ENCODE measurements around the gene TBPL1. TPM values are rescaled to one million over a fixed set of nuclear protein-coding genes. Genes with fewer than 3 reads are reported as not detected.

The TBPL1 gene
- total RNA-seq, 4 donors from 2014 or later: 4.5 to 8.0 (median 6.0) TPM

DNA sequence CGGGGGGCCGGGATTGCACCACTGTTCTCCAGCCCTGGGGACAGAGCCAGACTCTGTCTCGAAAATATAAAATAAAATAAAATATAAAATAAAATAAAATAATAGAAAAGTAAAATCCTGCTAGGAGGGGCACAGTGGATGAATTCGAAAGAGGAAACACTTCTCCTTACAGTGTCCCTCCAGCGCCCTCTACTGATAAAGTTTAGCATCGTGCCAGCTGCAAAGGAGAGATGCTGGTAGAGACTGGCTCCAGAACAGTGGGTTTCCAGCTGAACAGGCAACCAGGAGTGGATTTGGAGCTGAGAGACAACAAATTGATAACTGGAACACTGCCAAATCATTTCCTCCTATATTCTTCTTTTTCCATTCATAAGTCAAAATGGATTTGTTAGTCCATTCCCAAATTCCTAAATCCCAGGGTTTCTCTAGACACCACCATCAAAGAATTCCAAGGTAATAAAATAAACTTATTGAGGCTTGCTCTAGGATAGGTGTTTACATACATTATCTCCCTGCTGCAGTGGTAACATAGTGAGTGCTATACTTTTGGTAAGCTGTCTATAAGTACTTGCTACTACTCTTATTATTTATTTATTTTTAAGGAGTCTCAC is 31.7 kb upstream of the TBPL1 start:
- TF ChIP-seq, protein P1, sequence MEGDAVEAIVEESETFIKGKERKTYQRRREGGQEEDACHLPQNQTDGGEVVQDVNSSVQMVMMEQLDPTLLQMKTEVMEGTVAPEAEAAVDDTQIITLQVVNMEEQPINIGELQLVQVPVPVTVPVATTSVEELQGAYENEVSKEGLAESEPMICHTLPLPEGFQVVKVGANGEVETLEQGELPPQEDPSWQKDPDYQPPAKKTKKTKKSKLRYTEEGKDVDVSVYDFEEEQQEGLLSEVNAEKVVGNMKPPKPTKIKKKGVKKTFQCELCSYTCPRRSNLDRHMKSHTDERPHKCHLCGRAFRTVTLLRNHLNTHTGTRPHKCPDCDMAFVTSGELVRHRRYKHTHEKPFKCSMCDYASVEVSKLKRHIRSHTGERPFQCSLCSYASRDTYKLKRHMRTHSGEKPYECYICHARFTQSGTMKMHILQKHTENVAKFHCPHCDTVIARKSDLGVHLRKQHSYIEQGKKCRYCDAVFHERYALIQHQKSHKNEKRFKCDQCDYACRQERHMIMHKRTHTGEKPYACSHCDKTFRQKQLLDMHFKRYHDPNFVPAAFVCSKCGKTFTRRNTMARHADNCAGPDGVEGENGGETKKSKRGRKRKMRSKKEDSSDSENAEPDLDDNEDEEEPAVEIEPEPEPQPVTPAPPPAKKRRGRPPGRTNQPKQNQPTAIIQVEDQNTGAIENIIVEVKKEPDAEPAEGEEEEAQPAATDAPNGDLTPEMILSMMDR (IDR thresholded peaks at IDR 0.05; ENCODE audit: low read depth): no peak

DNA sequence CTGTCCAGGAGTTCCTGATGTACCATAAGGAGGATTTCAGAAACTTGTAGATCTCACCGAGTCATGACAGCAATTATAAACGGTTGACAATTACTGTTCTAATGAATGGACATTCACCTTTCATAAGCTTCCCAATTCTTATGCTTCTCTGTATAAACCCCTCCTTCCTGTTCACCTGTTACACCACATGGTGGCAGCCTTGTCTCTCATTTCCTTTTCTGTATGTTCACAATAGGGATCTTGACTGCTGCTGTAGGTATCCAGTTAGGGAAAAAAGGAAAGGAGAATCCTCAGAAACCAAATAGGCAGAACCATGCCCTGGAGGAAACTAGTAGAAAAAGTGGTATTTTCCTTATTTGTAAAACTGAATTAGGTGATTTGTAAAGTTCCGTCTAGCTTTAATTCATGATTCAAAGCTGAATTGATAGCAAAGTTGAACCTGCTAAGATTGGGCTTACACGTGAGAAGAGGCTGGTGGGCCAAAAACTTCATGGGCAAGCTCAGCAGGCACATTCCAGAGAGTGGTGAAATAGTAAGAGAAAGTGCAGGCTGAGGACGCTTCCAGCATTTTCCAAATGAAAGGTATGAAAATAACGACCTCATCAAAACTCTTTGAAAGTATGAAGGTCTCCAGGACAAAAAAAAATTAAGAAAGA is 29.0 kb upstream of the TBPL1 start:
- TF ChIP-seq, protein P1 (IDR thresholded peaks at IDR 0.05; ENCODE audit: low read depth): no peak

DNA sequence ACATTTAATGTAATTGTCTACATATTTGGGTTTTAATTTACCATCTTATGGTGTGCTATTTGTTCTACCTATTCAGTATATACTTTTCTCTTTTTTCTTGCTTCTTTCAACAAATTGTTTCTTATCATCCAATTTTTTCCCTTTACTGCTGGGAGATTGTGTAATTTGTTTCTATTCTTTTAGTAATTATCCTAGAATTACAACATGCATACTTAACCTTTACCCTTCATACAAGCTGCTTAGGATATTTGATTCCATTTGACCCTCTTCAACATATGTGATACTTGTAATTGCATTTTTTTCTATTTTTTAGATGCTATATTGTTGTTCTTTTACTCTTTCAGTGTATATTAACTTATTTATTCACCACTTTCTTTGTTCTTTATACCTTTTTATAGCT is 15.1 kb upstream of the TBPL1 start:
- TF ChIP-seq, protein P1 (IDR thresholded peaks at IDR 0.05; ENCODE audit: low read depth): no peak

DNA sequence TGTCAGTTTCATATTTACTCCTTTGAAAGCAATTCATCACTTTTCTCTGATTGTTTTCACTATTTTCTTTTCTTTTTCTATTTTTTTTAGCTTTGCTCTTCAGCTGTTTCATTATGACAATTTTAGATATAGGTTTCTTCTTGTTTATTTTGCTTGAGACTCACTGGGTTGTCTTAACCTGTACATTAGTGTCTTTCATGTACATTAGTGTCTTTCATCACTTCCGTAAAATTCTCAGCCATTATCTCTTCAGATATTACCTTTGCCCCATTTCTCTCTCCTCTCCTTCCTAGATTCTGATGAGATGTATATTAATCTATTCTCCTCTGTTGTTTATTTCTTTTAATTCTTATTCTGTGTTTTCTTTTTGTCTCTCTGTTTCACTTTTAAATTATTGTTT is 14.5 kb upstream of the TBPL1 start:
- TF ChIP-seq, protein P1 (IDR thresholded peaks at IDR 0.05; ENCODE audit: low read depth): no peak

DNA sequence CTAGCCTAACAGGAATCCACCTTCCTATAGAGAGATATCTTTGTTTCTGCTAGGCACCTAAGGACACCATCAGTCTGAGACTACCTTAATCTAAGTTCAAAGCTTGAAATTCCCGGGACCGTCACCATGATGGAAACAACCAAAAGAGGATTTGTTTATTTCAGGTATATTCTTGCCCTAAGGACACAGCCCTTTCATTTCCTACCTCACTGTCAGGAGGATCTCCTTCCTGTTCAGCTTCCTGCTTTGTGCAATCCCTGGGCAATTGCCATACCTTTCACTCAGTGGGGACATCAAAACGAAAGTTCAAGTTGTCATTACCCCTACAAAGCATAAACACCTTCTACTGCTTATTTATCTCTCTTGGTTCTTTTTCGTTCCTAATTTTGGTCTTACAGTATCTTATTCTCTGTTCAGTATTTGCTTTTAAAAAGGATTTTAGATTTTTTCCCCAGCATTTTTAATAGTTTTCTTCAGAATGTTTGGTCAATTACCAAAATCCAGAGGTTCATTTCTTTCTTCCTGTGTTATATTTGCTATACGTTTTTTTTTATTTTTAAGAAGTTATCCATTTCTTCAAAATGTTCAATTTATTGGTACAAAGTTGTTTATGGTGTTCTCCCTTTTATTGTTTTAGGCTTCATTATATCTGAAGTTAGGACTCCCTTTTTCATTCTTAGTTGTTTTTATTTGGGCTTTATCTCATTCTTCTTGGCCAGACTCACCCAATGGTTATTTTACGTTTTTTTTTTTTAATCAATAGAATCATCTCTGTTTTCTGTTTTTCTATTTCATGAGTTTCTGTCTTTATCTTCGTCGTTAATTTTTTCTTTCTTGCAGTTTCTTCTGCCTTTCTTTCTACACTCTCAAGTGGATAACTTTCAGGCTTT is 13.0 kb upstream of the TBPL1 start:
- TF ChIP-seq, protein P1 (IDR thresholded peaks at IDR 0.05; ENCODE audit: low read depth): no peak

DNA sequence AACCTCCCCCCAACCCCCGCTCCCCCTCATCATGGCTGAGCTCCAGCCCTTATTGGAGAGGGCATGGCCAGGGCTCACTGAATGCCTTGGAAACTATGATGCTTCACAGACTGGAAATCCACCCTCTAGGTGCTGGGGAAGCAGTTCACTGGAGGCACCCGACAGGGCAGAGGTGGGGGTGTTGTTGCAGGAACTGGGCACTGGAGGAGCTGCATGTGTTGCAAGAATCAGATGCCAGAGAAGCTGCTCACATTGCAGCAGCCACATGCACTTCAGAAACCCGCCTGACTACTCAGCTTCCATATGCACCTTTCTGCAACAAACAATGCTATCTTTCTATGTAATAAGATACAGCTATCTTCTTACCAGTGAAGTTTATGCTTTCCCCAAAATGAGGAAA is 7.9 kb upstream of the TBPL1 start:
- TF ChIP-seq, protein P1 (IDR thresholded peaks at IDR 0.05; ENCODE audit: low read depth): no peak

DNA sequence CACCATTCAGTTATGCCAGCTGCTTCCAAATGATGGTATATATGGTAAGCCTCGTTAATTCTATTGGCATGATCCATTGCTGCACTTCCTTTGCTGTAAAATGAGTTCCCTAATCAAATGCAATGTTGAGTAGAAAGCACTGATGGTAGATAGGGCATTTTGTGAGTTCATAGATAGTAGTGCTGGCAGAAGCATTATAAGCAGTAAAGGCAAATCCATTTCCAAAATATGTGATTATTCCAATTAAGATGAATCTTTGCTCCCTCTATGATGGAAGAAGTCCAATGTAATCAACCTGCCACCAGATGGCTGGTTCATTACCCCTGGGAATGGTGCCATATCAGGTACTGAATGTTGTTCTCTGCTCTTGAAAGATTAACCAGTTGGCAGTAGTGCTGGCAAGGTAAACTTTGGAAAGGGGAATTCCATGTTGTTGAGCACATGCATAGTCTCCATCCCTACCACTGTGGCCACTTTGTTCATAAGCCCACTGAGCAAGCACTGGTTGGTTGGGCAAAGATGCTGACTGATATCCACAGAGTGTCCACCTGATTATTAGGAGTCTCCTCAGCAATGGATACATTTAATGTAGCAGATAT is 5.6 kb upstream of the TBPL1 start:
- TF ChIP-seq, protein P1 (IDR thresholded peaks at IDR 0.05; ENCODE audit: low read depth): no peak
